Retina (tissue), 1 donor: Measurements from ENCODE around the gene PAXIP1.

Experiments
- DNase-seq: peaks from one replicate; pipeline ENCODE4 v3.0.0-alpha.2; 2016

The PAXIP1 gene

DNA sequence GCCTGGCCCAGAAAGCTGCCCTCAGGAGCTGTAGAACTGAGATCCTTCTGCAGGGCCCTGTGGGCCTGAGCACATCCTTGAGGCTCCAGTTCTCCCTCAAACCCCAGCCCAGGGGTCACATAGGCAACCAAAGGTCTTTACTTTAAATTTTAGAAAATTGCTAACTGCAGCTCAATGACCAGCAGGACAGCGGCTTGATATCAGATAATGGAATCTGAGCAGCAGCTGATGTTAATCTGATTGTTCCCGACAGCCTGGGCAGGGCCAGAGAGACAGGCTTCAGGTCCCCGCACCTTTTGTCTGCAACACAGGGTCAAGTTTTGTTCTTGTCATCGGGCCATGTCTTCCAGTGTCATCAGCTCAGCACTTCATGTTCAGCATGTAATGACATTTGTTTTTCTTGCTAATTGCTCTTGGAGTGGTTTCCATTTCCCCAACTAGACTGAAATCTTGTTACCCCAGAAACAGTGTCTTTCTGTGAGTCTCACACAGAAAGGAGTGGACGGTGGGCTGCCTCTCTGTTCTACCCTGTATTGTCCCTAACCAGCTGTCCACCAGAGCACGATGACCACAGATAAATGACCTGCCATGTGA lies 91.0 kb downstream of the PAXIP1 start:
- DNase-seq = no peak

DNA sequence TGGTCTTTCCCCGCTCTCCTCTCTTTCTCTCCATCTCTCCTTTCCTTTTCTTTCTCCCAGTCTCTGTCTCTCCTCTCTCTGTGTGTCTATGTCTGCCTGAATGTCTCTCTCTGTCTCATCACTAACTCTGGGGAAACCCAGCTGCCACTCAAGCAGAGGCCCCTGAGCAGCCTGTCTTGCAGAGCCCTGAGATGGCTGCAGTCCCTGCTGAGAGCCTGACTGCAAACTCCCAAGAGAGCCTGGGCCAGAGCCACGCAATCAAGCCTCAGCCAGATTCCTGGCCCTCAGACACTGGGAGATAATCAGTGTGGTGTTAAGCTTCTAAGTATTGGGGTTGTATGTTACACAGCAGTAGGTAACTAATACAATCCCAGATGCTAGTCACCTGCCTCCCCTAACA lies 91.5 kb downstream of the PAXIP1 start:
- no peak for DNase-seq

DNA sequence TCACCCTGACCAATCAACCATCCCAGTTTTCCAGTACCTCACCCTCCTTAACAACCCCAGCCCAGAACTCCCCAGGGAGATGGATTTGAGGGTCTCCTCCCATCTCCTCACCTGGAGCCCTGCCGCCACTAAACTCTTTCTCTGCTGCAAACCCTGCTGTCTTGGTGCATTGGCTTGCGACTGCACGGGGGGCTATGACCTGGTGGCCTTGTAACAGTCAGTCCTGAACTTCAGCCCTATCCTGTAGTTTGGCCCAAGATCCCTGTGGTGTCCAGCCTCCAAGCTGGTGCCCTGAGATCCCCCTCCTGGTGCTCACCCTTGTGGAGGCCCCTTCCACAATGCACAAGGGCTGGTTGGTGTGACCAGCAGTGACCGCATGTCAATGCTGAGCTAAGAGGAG lies 91.9 kb downstream of the PAXIP1 start:
- no peak for DNase-seq

DNA sequence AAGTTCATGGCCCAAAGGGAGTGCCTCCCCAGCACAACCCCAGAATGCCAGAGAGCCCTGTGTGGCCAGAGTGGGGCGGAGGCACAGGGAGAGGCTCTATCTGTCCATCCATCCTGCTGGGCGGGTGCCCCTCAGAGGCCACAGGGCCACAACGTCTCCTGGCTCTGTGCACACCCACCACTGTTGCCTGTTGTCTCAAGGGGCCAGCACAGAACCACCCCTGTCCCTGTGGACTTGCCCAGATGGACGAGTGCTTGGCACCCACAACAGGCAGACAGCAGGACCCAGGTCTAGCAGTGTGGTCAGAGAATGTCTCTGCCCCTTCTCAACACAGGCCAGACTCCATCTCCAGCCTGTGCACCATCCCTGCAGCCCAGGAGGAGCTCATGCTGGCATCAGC lies 92.8 kb downstream of the PAXIP1 start:
- DNase-seq = no peak

DNA sequence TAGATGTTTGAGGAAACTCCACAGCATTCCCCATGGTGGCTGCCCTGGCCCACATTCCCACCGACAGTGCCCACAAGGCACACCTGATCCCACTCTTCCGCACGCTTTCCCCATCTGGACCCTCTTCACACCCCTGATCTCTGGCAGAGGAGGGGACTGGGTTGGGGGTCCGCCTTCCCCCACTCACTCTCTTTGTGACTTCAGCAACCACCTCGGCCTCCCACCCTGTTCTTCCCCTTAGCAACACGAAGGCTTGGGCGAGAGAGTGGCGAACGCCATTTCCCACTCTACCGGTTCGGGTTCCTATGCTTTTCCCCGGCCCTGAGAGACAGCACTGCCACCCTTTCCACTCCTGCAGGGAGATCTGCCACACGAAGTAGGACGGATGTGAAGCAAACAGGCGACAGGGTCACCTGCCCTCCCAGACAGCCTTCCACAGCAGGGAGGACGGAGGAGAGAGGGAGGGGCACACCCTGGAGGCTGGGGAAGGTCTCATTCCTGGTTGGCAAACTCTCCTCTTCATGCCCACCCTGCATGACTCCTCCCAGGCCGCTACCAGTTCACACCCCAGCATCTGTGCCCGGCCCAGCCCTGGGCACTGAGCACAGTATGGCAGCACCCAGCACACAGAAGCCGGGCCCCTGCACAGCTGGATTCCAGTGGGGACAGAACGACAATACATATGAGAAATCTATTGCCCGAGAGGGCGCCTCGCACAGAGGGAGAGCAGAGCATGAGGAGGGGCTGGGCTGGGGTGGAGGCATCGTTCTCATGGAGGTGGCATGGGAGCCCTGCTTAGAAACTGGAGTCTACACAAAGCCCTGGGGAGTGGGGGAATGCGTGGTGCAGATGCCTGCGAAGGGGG lies 93.5 kb downstream of the PAXIP1 start:
- DNase-seq = no peak

DNA sequence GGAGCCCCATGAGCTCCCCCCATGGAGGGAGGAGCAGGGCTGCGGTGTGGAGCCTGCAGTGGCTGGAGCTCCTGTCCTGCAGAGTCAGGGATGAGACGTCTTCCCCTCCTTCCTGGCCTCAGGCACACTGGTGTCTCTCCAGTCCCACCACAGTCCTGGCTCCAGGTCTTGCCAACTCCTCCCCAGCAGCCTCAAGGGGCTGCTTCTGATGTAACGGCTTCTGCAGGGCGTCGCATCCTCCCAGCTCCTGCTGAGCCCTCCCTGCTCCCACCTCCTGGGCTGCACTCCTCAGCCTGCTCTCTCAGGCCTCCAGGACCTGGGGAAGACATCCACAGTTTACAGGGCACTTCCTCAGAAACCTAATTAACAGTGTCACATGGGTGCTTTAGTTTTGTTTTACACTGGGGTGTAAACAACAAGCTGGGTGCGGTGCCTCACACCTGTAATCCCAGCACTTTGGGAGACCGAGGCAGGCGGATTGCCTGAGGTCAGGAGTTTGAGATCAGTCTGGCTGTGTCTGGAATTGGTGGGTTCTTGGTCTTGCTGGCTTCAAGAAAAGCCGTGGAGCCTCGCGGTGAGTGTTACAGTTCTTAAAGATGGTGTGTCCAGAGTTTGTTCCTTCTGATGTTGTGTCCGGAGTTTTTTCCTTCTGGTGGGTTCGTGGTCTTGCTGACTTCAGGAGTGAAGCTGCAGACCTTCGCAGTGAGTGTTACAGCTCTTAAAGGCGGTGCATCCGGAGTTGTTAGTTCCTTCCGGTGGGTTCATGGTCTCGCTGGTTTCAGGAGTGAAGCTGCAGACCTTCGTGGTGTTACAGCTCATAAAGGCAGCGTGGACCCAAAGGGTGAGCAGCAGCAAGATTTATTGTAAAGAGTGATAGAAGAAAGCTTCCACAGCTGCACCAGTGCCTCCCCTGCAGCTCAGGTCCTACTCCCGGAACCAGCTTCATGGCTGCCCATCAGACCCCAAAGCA lies 95.0 kb downstream of the PAXIP1 start:
- DNase-seq = no peak

DNA sequence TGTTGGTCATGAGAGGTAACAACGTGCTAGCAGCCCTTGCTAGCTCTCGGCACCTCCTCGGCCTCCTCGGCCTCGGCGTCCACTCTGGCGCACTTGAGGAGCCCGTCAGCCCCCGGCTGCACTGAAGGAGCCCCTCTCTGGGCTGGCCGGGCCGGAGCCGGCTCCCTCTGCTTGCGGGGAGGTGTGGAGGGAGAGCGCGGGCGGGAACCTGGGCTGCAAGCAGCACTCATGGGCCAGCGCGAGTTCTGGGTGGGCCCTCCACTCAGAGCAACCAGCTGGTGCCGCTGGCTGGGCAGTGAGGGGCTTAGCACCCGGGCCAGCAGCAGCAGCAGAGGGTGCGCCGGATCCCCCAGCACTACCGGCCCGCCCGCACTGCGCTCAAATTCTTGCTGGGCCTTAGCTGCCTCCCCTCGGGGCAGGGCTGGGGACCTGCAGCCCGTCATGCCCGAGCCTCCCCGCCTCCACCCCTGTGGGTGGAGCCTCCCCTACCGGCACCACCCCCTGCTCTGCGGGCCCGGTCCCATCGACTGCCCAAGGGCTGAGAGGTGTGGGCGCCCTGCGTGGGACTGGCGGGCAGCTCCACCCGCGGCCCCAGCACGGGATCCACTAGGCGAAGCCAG lies 96.1 kb downstream of the PAXIP1 start:
- DNase-seq = no peak

DNA sequence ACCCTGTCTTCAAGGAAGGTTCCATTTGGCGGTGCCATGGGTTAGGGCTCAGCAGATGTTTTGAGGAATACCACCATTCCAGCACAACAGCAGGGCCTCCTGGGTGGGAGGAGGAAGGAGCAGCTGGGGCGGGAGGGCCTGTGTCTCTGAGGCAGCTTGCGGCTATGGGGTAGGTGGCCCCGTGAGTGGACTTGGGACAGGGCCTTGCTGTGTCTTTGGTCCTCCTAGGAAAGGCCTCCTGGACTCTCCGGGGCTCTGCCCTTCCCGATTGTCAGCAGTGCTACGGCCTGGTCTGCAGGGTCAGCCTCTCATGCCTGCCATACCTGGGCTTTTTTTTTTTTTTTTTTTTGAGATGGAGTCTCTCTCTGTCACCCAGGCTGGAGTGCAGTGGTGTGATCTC lies 96.7 kb downstream of the PAXIP1 start:
- DNase-seq = no peak

DNA sequence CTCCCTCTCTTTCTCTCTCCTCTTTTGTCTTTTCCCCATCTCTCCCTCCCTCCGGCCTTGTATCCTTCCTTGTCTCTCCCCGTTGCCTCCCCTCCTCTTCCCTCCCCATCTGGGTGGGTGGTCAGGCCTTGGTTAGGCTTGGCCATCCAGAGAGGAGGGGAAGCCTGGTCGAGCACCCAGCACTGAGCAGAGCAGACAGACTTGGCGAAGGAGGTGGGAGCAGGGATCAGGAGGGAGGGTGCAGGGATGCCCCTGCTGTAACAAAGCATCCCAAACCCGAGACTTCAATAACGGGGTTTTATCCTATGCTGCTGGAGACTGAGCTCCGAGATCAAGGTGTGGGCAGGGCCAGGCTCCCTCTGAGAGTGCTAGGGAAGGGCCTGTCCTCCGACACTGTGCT lies 97.3 kb downstream of the PAXIP1 start:
- no peak for DNase-seq

DNA sequence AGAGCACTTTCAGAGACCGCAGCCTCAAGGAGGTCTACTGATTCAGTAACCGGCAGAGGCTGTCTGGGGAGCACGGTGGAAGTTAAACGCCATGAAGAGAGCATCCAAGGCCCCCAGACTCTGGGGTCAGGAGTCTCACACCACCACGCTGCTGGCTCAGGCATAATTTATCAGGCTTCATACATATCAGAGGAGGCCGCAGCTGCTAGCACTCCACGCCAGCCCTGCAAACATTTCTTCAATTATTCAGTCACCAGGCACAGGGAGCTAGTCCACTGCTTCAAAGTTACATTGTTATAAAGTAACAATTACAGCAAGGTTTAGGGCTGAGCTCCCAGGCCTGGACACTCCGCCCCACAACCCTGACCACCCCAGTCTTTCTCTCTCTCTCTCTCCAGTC lies 97.8 kb downstream of the PAXIP1 start:
- DNase-seq = peak; percentile 48

DNA sequence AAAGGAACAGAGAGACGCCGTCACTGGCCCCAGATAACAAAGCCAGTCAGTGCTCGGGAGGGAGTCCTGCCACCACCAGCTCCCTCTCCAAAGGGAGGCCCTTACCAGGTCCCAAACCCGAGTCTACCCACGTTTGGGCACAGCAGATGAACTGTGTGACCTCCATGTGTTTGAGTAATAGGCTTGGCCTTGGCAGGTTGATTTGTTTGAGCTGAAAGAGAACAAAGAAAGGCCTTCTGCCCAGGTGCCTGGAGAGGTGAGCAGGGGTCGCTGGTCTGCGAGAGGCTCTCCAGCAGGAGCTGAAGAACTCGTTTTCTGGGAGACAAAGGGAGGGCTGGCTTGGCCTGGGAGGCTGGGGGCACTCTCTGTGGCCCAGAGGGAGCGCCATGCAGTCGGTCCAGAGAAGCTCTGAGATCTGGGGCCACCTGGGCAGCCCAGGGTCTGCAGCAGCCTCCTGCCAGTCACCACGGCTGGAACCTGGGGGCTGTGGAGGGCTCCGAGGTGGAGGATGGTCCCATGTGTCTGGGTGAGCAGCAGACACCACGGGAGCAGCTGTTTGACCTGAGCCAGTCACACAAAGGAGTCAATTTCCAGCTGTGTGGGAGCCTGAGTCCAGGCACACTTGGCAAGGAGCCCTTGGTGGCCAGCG lies 99.7 kb downstream of the PAXIP1 start:
- DNase-seq = peak; percentile 60

DNA sequence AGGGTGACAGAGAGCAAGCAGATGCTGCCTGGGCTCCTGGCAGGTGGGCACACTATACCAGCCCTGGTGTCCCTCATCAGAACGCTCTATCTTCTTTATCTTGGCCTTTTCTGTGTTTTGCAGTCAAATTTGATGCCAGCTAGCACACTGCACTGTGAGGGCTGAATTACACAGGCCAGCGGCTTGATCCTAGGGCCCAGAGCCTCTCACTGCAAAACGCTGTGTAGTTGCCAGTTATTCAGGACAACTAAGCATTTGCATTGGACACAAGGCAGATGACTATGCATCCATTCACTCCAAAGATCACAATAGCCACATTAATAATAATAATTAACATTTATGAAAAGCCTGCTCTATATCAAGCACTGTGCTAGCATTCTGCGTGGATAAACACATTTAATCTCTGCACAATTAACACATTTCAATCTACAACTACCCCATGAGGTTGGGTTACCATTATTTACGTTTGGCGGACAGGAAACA lies 100.3 kb downstream of the PAXIP1 start:
- peak; percentile 37 for DNase-seq

DNA sequence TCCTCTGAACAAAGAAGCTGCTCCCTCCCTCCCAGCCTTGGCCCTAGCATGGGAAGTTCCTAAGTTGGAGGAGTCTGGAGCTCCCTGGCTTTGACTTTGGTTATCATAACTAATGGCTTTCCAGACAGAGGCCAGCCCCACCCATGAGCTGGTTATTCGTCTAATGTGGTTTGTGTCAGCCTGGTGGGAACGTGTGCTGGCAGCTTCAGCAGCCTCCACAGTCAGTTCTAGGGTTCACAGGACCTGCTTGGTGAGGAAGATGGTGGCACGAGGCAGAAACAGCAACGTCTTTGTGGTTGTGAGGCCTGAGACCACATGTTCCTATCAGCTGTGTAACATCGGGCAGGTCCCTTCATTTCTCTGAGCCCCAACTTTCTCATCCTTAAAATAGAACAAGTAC lies 103.1 kb downstream of the PAXIP1 start:
- no peak for DNase-seq

DNA sequence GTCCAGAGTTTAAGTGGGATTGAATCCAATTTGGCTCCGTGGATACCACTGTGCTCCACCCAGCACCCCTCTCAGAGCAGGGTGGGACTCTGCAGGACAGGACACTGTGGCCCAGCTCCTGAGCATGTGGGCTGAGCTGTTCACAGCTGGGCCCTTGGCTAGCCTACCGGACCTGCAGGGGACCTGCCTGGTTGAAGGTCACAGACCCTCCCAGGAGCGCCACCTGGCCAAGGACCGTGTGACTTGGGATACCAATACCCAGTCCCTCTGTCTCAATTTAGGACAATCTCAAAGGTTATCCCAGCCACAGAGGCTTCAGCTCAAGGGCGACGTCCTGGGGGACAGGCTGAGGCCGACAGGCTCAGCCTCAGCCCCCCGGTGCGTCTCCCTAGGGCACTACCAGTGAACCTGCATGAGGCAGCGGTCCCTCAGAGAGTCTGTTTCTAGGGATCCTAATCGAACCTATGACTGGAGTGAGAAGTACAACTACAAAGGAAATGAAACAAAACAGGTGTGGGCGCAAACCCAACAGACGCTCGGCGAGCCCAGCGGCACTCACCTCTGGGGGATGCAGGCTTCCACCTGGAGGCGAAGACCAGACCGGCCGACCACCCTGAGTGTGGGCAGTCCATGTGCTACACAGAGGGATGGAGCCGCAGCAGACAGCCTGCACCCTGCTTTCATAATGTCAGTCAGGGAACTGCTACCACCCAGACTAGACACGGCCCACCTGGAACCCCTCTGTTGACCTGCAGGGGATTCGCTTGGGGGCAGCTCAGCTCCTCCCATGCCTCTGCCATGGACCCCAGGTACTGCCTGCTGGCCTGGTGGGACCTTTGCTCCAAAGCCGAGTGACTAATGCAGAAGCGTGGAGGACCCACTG lies 103.7 kb downstream of the PAXIP1 start:
- DNase-seq = no peak

DNA sequence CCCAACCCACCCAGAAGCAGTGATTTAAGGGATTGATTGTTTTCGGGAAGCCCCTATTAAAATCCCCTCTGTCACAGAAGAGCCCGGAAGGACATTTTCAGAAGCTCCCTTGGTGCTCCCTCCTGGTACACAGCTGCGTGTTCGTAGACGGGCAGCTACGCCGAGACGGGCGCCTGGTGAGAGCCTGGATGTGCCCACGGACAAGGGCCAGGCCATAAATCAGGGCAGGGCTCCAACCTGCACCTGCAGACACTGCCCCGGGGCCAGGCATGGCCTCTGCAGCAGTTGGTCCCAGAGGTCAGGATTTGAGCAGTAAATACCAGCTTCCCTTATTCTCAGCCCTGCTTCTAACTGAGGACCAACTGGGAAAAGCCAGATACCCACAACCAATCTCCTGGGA lies 106.8 kb downstream of the PAXIP1 start:
- DNase-seq = no peak
